Liver (tissue), 9 donors: ENCODE data around the gene ASIC1. TPM values are rescaled to one million over a fixed set of nuclear protein-coding genes. Genes with fewer than 3 reads are reported as not detected.
A peak's percentile ranks its signal among the peaks of the same experiment; 100 is the strongest.

Source experiments
- DNase-seq: peaks from one replicate; pipeline ENCODE4 v3.0.0-alpha.2; 2017; ENCODE audit warnings: low spot score
- H3K27ac ChIP-seq, 2 donors: one replicate each; pipeline ENCODE4 v1.7.0; 2013; ENCODE audit warnings: inconsistent platforms in 2 of 2, low read length in 2 of 2, control low read depth in 1 of 2, low read depth in 1 of 2, mild to moderate bottlenecking in 1 of 2
- H3K27me3 ChIP-seq, 4 donors: one replicate each; pipeline versions ENCODE4 v1.6.1 to v1.7.0; 2013; ENCODE audit warnings: low read length in 3 of 4, inconsistent platforms in 1 of 4, mild to moderate bottlenecking in 1 of 4, moderate library complexity in 1 of 4; ENCODE audit not compliant: control insufficient read depth in 4 of 4, insufficient read depth in 4 of 4
- H3K36me3 ChIP-seq, 4 donors: one replicate each; pipeline versions ENCODE4 v1.6.1 to v1.7.0; 2013; ENCODE audit warnings: low read length in 3 of 4, mild to moderate bottlenecking in 3 of 4, low read depth in 1 of 4, moderate library complexity in 1 of 4; ENCODE audit not compliant: control insufficient read depth in 4 of 4, insufficient read depth in 3 of 4
- H3K4me1 ChIP-seq, 4 donors: one replicate each; pipeline versions ENCODE4 v1.6.1 to v1.7.0; 2013; ENCODE audit warnings: low read length in 3 of 4, mild to moderate bottlenecking in 3 of 4, moderate library complexity in 1 of 4; ENCODE audit not compliant: control insufficient read depth in 4 of 4, insufficient read depth in 4 of 4
- H3K4me3 ChIP-seq, 3 donors: one replicate each; pipeline versions ENCODE4 v1.6.1 to v1.7.0; 2013; ENCODE audit warnings: low read length in 3 of 3, control low read depth in 1 of 3, low read depth in 1 of 3, mild to moderate bottlenecking in 1 of 3
- H3K9ac ChIP-seq, 2 donors: one replicate each; pipeline ENCODE4 v1.7.0; 2013; ENCODE audit warnings: low read length in 2 of 2, mild to moderate bottlenecking in 2 of 2, moderate library complexity in 2 of 2, control low read depth in 1 of 2, low read depth in 1 of 2
- H3K9me3 ChIP-seq, 4 donors: one replicate each; pipeline versions ENCODE4 v1.6.1 to v1.7.0; 2013; ENCODE audit warnings: low read length in 3 of 4; ENCODE audit not compliant: control insufficient read depth in 4 of 4
- EGR1 ChIP-seq, 2 donors: IDR thresholded peaks; 2 replicates each; pipeline ENCODE4 v1.6.1; 2016 to 2018; ENCODE audit warnings: antibody characterized with exemption in 2 of 2, low read depth in 2 of 2
- FOXA1 ChIP-seq: IDR thresholded peaks from 2 replicates; pipeline ENCODE4 v1.6.1; 2016; ENCODE audit warnings: antibody characterized with exemption
- FOXA2 ChIP-seq: IDR thresholded peaks from 2 replicates; pipeline ENCODE4 v1.6.1; 2016; ENCODE audit warnings: antibody characterized with exemption
- GABPA ChIP-seq, 2 donors: IDR thresholded peaks in 1 of 2; conservative IDR thresholded peaks in 1 of 2; 2 replicates each; pipeline ENCODE4 v1.6.1; 2016; ENCODE audit warnings: antibody characterized with exemption in 2 of 2, mild to moderate bottlenecking in 1 of 2, moderate library complexity in 1 of 2
- HNF4A ChIP-seq, 2 donors: conservative IDR thresholded peaks; 2 replicates each; pipeline ENCODE4 v1.6.1; 2016; ENCODE audit warnings: antibody characterized with exemption in 2 of 2, mild to moderate bottlenecking in 2 of 2
- HNF4G ChIP-seq: IDR thresholded peaks from 2 replicates; pipeline ENCODE4 v1.6.1; 2016; ENCODE audit warnings: antibody characterized with exemption
- JUND ChIP-seq, 2 donors: IDR thresholded peaks; 2 replicates each; pipeline ENCODE4 v1.6.1; 2016; ENCODE audit warnings: antibody characterized with exemption in 2 of 2
- NR2F2 ChIP-seq: IDR thresholded peaks from 2 replicates; pipeline ENCODE4 v1.6.1; 2016; ENCODE audit warnings: antibody characterized with exemption
- RAD21 ChIP-seq, 2 donors: IDR thresholded peaks; 2 replicates each; pipeline ENCODE4 v1.6.1; 2016; ENCODE audit warnings: antibody characterized with exemption in 2 of 2, mild to moderate bottlenecking in 2 of 2
- RXRA ChIP-seq, 2 donors: IDR thresholded peaks; 2 replicates each; pipeline ENCODE4 v1.6.1; 2017 to 2018; ENCODE audit warnings: antibody characterized with exemption in 2 of 2, mild to moderate bottlenecking in 1 of 2
- SP1 ChIP-seq: IDR thresholded peaks from 2 replicates; pipeline ENCODE4 v1.6.1; 2018; ENCODE audit warnings: antibody characterized with exemption, mild to moderate bottlenecking
- TAF1 ChIP-seq: conservative IDR thresholded peaks from 2 replicates; pipeline ENCODE4 v1.6.1; 2016; ENCODE audit warnings: antibody characterized with exemption, mild to moderate bottlenecking
- YY1 ChIP-seq: IDR thresholded peaks from 2 replicates; pipeline ENCODE4 v1.6.1; 2016; ENCODE audit warnings: antibody characterized with exemption, mild to moderate bottlenecking
- WGBS: extraction: QIAGEN DNeasy Blood & Tissue Kit; methylation state at CpG from one replicate; pipeline ENCODE4 v1.1.7; 2013; 5-methylcytosine and 5-hydroxymethylcytosine counted together
- polyA plus RNA-seq, 2 donors: library from polyadenylated mRNA; stranded (reverse) in 1 of 2; unstranded in 1 of 2; fragments of 200-250 nt in 1 of 2; fragments of >200 nt in 1 of 2; fragmentation: Nextera tagmentation in 1 of 2; extraction: Ambion mirVana in 1 of 2; gene quantifications; one replicate each; pipeline versions ENCODE4 v1.2.1 to v1.2.3, GENCODE V29; 2013 to 2015
- total RNA-seq, 2 donors: library from RNA; depleted of rRNA; stranded (reverse); fragments of >200 nt; gene quantifications; one replicate each; pipeline ENCODE4 v1.2.3, GENCODE V29; 2014
- TF ChIP-seq, protein P1 (sequence below): IDR thresholded peaks from 2 replicates; pipeline ENCODE4 v1.6.1; 2016; ENCODE audit warnings: antibody characterized with exemption
- TF ChIP-seq, protein P2 (sequence below): fragments of 150-350 bp; IDR thresholded peaks from 2 replicates; pipeline ENCODE4 v1.5.1; 2017; ENCODE audit warnings: improper control_type of control experiment, low read depth, low read length; ENCODE audit not compliant: missing input control
- TF ChIP-seq, protein P3 (sequence below): IDR thresholded peaks from 2 replicates; pipeline ENCODE4 v1.6.1; 2016; ENCODE audit warnings: antibody characterized with exemption
- TF ChIP-seq, protein P4 (sequence below): IDR thresholded peaks from 2 replicates; pipeline ENCODE4 v1.6.1; 2016; ENCODE audit warnings: antibody characterized with exemption
- TF ChIP-seq, protein P5 (sequence below): IDR thresholded peaks from 2 replicates; pipeline ENCODE4 v1.6.1; 2016; ENCODE audit warnings: antibody characterized with exemption, mild to moderate bottlenecking
- donor health status: healthy.
- donor health status: healthy.
- donor health status: healthy.
- donor health status: healthy.
- donor health status: healthy.

ASIC1 gene
- total and polyA plus RNA-seq, 4 donors: 0.05 to 0.08 (median 0.06) TPM; not detected in 1

DNA sequence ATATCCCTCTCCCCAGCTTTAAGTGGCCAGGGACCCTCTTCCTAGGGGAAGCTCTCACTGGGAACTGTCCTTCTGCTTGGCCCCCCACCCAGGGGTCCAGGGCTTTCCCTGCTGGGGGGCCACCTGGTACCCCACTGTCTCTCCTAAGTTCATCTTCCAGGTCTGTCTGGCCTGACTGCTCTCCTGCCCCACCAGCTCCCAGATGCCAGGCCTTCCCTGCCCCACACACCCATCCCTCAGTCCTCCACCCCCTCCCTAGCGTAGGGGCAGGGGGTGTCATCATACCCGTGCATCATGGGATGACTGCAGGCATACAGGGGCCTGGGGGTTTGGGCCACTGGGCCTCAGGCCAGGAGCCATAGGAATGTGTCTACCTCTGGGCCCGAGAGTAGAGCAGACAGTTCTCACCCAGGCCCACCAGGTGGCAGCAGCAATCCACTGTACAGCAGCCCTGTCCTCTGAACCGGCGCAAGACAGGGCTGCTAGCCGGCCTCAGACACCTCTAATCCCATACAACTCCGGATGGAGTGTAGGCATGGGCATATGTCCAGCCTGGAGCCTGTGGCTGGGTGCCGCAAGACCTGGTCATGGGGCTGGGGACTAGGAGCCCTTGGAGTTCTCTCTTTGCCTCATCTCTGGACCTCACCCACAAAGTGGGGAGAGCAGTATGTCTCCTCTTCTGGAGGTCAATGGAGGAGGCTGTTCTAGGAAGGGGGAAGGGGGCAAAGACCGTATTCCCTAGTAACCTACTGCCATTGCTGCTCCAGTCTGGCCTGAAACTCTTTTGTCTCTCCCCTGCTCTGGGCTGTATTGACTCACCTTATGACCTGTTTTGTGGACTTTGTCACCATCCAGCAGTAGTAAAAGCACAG is 17.8 kb downstream of the ASIC1 start:
- 2% methylated on average over 9 of the region's 9 CpGs for WGBS
- H3K4me3 ChIP-seq: no peak overlapping the region
- no peaks in the 10 kb centered on the region for H3K36me3 ChIP-seq
- H3K27me3 ChIP-seq: no peaks in the 10 kb centered on the region
- peak; percentile 91 for DNase-seq
- no peak overlapping the region for H3K9ac ChIP-seq
- peaks cover 0 to 12% (median 9%) of the 10 kb centered on the region in 4 donors for H3K4me1 ChIP-seq
- peak overlapping the region in 1 of 2 donors; percentile 59 for H3K27ac ChIP-seq
- H3K9me3 ChIP-seq: no peaks in the 10 kb centered on the region
- no peak for TF ChIP-seq GABPA (IDR thresholded peaks at IDR 0.05 in 1 of 2, conservative IDR thresholded peaks at IDR 0.05 in 1 of 2)
- TF ChIP-seq HNF4G: peak; percentile 52
- TF ChIP-seq, protein P1, sequence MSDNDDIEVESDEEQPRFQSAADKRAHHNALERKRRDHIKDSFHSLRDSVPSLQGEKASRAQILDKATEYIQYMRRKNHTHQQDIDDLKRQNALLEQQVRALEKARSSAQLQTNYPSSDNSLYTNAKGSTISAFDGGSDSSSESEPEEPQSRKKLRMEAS: no peak
- TF ChIP-seq FOXA2: no peak
- TF ChIP-seq SP1: peak; percentile 88
- TF ChIP-seq JUND (IDR thresholded peaks at IDR 0.05): no peak
- TF ChIP-seq, protein P2, sequence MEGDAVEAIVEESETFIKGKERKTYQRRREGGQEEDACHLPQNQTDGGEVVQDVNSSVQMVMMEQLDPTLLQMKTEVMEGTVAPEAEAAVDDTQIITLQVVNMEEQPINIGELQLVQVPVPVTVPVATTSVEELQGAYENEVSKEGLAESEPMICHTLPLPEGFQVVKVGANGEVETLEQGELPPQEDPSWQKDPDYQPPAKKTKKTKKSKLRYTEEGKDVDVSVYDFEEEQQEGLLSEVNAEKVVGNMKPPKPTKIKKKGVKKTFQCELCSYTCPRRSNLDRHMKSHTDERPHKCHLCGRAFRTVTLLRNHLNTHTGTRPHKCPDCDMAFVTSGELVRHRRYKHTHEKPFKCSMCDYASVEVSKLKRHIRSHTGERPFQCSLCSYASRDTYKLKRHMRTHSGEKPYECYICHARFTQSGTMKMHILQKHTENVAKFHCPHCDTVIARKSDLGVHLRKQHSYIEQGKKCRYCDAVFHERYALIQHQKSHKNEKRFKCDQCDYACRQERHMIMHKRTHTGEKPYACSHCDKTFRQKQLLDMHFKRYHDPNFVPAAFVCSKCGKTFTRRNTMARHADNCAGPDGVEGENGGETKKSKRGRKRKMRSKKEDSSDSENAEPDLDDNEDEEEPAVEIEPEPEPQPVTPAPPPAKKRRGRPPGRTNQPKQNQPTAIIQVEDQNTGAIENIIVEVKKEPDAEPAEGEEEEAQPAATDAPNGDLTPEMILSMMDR: peak; percentile 97
- TF ChIP-seq, protein P3, sequence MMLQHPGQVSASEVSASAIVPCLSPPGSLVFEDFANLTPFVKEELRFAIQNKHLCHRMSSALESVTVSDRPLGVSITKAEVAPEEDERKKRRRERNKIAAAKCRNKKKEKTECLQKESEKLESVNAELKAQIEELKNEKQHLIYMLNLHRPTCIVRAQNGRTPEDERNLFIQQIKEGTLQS: no peak
- peak; percentile 57 to 71 for TF ChIP-seq RXRA (IDR thresholded peaks at IDR 0.05)
- TF ChIP-seq EGR1 (IDR thresholded peaks at IDR 0.05; ENCODE audit: low read depth in 2 of 2): no peak
- TF ChIP-seq, protein P4, sequence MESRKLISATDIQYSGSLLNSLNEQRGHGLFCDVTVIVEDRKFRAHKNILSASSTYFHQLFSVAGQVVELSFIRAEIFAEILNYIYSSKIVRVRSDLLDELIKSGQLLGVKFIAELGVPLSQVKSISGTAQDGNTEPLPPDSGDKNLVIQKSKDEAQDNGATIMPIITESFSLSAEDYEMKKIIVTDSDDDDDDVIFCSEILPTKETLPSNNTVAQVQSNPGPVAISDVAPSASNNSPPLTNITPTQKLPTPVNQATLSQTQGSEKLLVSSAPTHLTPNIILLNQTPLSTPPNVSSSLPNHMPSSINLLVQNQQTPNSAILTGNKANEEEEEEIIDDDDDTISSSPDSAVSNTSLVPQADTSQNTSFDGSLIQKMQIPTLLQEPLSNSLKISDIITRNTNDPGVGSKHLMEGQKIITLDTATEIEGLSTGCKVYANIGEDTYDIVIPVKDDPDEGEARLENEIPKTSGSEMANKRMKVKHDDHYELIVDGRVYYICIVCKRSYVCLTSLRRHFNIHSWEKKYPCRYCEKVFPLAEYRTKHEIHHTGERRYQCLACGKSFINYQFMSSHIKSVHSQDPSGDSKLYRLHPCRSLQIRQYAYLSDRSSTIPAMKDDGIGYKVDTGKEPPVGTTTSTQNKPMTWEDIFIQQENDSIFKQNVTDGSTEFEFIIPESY: no peak
- TF ChIP-seq RAD21 (IDR thresholded peaks at IDR 0.05): peak; percentile 99
- TF ChIP-seq NR2F2: peak; percentile 77
- TF ChIP-seq HNF4A (conservative IDR thresholded peaks at IDR 0.05): peak; percentile 75 to 88
- no peak for TF ChIP-seq FOXA1
- TF ChIP-seq TAF1: no peak
- peak; percentile 35 for TF ChIP-seq YY1
- TF ChIP-seq, protein P5, sequence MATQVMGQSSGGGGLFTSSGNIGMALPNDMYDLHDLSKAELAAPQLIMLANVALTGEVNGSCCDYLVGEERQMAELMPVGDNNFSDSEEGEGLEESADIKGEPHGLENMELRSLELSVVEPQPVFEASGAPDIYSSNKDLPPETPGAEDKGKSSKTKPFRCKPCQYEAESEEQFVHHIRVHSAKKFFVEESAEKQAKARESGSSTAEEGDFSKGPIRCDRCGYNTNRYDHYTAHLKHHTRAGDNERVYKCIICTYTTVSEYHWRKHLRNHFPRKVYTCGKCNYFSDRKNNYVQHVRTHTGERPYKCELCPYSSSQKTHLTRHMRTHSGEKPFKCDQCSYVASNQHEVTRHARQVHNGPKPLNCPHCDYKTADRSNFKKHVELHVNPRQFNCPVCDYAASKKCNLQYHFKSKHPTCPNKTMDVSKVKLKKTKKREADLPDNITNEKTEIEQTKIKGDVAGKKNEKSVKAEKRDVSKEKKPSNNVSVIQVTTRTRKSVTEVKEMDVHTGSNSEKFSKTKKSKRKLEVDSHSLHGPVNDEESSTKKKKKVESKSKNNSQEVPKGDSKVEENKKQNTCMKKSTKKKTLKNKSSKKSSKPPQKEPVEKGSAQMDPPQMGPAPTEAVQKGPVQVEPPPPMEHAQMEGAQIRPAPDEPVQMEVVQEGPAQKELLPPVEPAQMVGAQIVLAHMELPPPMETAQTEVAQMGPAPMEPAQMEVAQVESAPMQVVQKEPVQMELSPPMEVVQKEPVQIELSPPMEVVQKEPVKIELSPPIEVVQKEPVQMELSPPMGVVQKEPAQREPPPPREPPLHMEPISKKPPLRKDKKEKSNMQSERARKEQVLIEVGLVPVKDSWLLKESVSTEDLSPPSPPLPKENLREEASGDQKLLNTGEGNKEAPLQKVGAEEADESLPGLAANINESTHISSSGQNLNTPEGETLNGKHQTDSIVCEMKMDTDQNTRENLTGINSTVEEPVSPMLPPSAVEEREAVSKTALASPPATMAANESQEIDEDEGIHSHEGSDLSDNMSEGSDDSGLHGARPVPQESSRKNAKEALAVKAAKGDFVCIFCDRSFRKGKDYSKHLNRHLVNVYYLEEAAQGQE: peak; percentile 20
